C4-2B (cell line): Measurements from ENCODE around the gene STAP1.

Experiments used
- CTCF ChIP-seq: fragments of 450-650 bp; conservative IDR thresholded peaks from 2 replicates; pipeline ENCODE4 v1.5.1; 2017; ENCODE audit warnings: mild to moderate bottlenecking
- ZFX ChIP-seq: fragments of 450-650 bp; IDR thresholded peaks from 2 replicates; pipeline ENCODE4 v1.6.1; 2017

- no peak for TF ChIP-seq CTCF
- TF ChIP-seq ZFX: no peak
Observed at GRCh38 chr4:67546004-67546356, 12.5 kb upstream of the STAP1 start.
